Endometrial microvascular endothelial cells (primary cell): ENCODE data around the gene SORCS2. TPM values are rescaled to one million over a fixed set of nuclear protein-coding genes. Genes with fewer than 3 reads are reported as not detected.
"Not testable (repeated sequence)": the region's sequence is repeated elsewhere in the genome, so short reads cannot be mapped to it uniquely, and the experiment has no call there.

Source experiments
- in situ Hi-C: cut with HindIII; loops from 2 replicates; pipeline ENCODE4 v1.10.0; 2017; ENCODE audit warnings: low sequenced_read_pairs, low pct_unique_long_range_greater_than_20kb; ENCODE audit errors: inconsistent ontology term
- total RNA-seq: library from RNA; depleted of rRNA; stranded (reverse); fragments of >200 nt; gene quantifications from one replicate; pipeline ENCODE4 v1.2.3, GENCODE V29; 2015; ENCODE audit errors: inconsistent ontology term

SORCS2 gene
- total RNA-seq, 1 donor from 2014 or later: not detected

GRCh38 chr4:7569810-7570783 lies 377.8 kb downstream of the SORCS2 start:
- in situ Hi-C loops: no loop called here

- in situ Hi-C loops: no loop called here
These were observed 378.7 kb downstream of the SORCS2 start for GRCh38 chr4:7571001-7571400.

- in situ Hi-C loops: no loop called here
These were observed 379.4 kb downstream of the SORCS2 start for GRCh38 chr4:7571701-7572100.

- in situ Hi-C loops: no loop called here
These were observed 380.6 kb downstream of the SORCS2 start for GRCh38 chr4:7572894-7573293.

- in situ Hi-C loops: no loop called here
These were observed 381.3 kb downstream of the SORCS2 start for GRCh38 chr4:7573576-7574091.

GRCh38 chr4:7574287-7575014 lies 382.1 kb downstream of the SORCS2 start:
- in situ Hi-C loops: no loop called here

- in situ Hi-C loops: no loop called here
These were observed 383.1 kb downstream of the SORCS2 start for GRCh38 chr4:7575426-7575825.

GRCh38 chr4:7577361-7578039 lies 385.2 kb downstream of the SORCS2 start:
- in situ Hi-C loops: not testable (repeated sequence)

- in situ Hi-C loops: no loop called here
These were observed 389.1 kb downstream of the SORCS2 start for GRCh38 chr4:7581477-7581876.

GRCh38 chr4:7582313-7583097 lies 390.2 kb downstream of the SORCS2 start:
- in situ Hi-C loops: no loop called here

- in situ Hi-C loops: no loop called here
These were observed 391.8 kb downstream of the SORCS2 start for GRCh38 chr4:7584098-7584497.

- in situ Hi-C loops: no loop called here
These were observed 392.3 kb downstream of the SORCS2 start for GRCh38 chr4:7584606-7585159.

GRCh38 chr4:7585768-7586167 lies 393.4 kb downstream of the SORCS2 start:
- in situ Hi-C loops: no loop called here

- in situ Hi-C loops: no loop called here
These were observed 395.4 kb downstream of the SORCS2 start for GRCh38 chr4:7587433-7588405.

- in situ Hi-C loops: no loop called here
These were observed 397.9 kb downstream of the SORCS2 start for GRCh38 chr4:7590189-7590588.

GRCh38 chr4:7590899-7591298 lies 398.6 kb downstream of the SORCS2 start:
- in situ Hi-C loops: no loop called here

GRCh38 chr4:7591409-7592053 lies 399.2 kb downstream of the SORCS2 start:
- in situ Hi-C loops: no loop called here
